Measurements from ENCODE around the gene KCNG2.

The KCNG2 gene

DNA sequence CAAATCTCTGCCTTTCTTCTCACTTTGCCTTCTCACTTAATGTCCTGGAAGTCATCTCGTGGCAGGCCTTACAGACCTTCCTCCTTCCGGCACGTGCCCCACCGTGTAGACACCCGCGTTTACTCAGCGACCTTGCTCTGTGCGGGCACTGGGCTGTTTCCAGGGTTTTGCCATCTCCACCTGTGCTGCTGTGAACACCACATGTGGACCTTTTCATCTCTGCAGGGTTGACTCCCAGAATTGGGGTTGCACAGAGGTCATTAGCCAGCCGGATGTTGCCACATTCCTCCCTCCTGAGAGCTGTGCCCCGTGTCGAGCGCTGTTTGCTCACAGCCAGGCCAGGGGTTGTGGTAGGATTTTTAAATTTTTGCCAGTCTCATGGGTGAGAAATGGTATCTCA lies 25.4 kb downstream of the KCNG2 start:
- no peak for DNase-seq

GRCh38 chr18:79825913-79826312 lies 28.2 kb downstream of the KCNG2 start:
- DNase-seq = no peak

- no peak for DNase-seq
Measured at GRCh38 chr18:79826966-79827365, 29.2 kb downstream of the KCNG2 start.

DNA sequence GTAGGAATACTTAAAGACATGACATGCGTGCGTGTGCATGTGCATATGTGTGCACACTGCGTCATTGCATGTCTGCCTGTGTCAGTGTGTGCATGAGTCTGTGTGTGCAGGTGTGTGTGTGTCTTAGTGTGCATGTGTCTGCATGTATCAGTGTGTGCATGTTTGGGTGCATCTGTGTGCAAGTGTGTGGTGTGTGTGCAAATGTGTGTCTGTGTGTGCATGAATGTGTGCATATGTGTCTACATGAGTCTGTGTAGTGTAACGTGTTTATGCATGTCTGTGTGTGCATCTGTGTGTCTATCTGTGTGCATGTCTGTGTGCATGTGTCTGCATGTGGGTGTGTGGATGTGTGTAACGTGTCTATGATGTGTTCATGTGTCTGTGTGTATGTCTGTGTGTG lies 30.5 kb downstream of the KCNG2 start:
- DNase-seq = no peak

DNA sequence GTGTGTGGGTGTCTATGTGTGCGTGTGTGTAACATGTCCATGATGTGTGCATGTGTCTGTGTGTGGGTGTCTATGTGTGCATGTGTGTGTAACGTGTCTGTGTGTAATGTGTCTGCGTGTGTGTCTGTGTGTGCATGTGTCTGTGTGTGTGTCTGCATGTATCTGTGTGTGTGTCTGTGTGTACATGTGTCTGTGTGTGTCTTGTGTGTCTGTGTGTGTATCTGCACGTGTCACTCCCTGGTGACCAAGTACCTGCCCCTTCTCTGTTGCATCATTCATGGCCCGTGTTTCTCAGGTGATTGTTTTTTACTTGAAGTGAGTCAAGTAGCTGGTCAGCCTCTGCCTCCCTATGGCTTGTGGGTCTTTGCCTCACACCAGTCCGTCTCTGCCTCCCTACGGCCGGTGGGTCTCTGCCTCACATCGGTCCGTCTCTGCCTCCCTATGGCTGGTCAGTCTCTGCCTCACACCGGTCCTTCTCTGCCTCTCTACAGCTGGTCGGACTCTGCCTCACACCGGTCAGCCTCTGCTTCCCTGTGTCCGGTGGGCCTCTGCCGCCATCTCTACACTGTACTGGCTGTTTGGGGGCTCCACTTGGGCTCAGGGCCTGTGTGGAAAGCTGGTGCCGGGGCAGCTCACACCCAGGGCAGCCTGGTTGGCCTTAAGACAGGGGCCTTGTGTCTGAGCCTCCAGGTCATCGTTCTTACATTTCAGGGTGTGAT lies 31.6 kb downstream of the KCNG2 start:
- no peak for DNase-seq

DNA sequence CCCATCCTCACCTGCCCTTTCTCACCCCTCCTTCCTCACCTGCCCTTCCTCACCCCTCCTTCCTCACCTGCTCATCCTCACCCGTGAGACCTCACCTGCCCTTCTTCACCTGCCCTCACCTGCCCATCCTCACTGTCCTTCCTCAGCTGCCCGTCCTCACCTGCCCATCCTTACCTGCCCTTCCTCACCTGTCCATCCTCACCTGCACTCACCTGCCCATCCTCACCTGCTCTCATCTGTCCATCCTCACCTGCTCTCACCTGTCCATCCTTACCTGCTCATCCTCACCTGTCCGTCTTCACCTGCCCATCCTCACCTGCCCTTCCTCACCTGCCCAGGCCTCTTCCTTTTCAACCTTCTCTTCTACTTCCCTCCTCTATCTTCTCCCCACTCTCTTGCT lies 34.4 kb downstream of the KCNG2 start:
- no peak for DNase-seq

DNA sequence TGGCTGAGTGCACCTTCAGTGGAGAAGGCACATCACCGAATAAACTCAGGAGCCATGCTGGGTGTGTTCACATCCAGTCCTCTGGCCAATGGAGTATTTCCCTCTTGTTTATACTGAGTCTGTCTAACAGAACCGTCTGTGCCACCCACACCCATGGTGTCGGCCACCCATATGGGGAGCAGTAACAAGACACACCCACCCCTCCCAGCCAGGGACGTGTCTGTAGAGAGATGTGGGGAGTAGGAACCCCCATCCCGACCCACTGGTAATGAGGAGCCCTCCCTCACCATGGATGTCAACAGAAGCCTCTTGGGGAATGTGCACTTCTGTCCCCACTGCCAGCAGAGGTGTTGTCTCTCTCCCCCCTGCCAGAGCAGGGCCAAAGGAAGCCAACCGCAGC lies 37.1 kb downstream of the KCNG2 start:
- no peak for DNase-seq

DNA sequence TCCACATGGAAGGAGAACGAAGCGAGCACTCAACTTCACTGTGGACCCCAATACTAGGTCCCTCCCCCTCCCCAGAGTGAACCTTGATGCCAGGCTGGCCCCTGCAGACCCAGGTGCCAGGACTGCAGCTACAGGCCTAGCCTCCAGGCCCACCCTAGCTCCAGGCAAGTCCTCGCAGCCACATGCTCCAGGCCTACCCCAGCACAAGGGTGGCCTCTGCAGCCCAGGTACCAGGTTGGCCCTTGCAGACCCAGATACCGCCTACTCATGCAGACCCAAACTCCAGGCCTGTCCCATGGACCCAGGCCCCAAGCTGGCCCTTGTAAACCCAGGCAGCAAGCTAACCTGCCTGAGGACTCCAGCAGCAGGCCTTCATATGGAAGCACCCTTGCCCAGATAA lies 44.2 kb downstream of the KCNG2 start:
- no peak for DNase-seq

DNA sequence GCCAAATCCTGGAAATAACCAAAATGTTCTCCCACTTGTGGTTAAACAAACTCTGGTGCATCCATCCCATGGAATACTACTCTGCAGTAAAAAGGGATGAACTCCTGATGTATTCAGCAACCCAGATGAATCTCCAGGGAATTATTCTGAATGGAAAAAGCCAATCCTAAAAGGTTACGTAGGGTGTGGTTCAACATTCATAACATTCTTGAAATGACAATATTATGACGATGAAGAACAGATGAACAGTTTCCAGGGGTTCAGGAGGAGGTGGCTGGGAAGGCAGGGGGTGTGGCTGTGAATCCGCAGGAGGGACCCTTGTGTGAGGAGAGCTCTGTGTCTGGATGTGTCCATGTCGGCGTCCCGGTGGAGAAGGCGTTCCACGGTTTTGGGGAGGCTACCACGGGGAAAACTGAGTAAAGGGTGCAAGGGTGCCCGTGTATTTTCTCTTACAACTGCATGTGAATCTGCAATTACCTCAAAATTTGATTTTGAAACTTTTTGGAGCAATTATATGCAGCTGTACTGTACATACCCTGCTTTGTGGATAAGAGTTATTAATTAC lies 47.3 kb downstream of the KCNG2 start:
- no peak for DNase-seq

DNA sequence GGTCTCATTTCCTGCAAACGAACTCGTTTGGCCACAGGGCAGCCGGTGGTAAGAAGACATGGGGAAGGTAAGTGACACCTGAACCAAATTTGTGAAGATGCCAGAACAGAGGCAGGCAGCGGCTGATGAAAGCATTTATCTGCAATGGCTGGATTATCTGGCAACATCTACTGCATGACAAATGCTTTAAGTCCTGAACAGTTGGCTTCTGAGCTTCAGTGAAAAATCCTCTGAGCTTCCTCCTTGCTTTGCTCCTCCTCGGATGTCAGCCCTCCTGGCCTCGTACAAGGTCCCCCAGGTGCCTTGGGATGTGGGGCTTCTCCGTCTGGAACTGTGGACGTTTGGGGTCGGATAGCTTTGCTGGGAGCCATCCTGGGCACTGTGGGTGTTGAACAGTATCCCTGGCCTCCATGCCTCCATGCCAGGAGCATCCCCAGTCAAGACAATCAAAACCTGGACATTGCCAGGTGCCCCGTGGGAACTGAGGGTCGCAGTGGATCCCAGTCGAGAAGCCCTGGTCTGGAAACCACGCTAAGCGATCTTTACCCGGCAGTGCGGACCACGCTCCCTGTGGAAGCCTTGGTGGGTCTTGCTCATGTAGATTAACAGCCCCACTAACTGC lies 49.3 kb downstream of the KCNG2 start:
- no peak for DNase-seq

DNA sequence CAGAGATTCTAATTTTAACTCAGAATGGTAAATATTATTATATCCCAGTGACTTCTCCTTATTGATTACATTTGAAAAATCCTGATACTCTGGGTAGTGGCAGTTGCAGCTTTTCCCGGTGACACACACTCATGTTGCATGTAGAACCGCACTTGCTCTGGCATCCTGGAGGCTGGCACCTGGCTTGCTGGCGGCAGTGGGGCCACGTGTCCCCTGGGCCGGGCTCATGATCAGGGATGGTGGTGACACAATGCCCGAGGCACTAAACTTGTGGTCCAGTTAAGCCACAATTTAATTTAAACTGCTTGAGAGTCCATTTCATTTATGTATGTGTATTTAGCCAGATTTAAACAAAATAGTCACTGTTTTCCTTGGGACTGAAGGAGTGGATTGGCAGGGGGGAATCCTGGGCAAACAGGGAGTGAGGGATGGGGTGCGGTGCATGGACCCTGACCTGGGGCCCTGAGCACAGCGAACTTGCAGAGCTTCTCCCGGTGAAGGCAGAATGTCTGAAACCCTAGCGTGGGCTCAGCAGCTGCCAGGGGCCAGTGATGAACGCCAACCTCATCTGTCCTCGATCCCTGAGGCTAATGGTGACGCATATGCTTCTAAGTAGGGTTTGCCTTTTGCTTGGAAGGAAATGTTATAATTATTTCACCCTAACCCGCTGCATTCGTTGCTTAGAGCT lies 50.0 kb downstream of the KCNG2 start:
- no peak for DNase-seq

- no peak for DNase-seq
Measured at GRCh38 chr18:79848294-79848578, 50.5 kb downstream of the KCNG2 start.

GRCh38 chr18:79848579-79849327 lies 51.0 kb downstream of the KCNG2 start:
- no peak for DNase-seq

- no peak for DNase-seq
Measured at GRCh38 chr18:79849328-79850207, 51.8 kb downstream of the KCNG2 start.

GRCh38 chr18:79850731-79851130 lies 53.0 kb downstream of the KCNG2 start:
- no peak for DNase-seq

DNA sequence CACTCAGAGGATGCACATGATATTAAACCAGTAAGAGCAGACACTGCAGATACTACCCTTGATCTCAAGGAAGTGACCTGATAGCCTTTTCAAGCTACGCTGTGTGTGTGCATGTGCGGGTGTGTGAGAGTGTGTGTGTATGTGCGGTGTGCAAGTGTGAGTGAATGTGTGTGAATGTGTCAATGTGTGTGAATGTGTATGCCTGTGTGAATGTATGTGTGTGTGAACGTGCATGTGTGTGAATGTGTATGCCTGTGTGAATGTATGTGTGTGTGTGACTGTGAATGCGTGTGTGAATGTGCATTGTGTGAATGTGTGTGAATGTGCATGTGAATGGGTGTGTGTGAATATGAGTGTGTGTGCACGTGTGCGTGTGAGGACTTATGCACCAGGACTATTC lies 53.8 kb downstream of the KCNG2 start:
- DNase-seq = no peak

- no peak for DNase-seq
Measured at GRCh38 chr18:79851950-79852349, 54.2 kb downstream of the KCNG2 start.

- no peak for DNase-seq
Measured at GRCh38 chr18:79852561-79853302, 55.0 kb downstream of the KCNG2 start.

DNA sequence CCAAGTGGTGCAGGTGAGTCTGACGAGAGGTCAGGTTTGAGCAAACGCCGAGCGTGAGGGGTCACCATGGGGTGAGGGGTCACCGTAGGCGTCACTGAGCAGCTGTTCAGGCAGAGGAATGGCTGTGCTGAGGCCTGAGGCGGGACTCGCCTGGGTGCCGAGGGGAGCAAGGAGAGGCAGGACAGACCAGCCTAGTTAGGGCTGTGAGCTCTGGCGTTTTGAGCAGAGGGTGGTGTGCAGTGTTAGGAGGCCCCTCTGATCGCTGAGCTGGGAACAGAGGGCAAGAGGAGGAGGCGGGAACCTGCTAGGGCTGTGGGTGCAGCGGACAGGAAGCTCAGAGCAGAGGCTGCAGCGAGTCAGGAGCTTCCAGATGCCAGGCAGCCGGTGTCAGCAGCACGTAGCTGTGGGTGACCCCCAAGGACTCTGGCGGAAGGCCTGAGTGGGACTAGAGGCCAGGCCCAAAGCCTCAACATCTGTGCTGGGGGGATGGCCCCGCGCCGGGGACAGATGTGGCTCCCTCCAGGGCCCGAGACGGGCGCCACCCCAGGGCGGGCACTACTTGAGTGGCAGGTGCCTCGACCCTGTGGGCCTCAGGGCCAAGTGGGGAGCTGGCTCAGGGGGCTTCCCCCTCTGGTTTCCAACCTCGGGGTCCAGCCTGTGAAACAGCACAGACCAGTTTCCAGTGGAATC lies 55.7 kb downstream of the KCNG2 start:
- DNase-seq = no peak

GRCh38 chr18:79853993-79854364 lies 56.2 kb downstream of the KCNG2 start:
- DNase-seq = no peak

All from activated CD4-positive, CD25-positive, alpha-beta regulatory T cell treated with anti-CD3 and anti-CD28 coated beads, Interleukin-2, amount 50 U/mL, for 72 hours (primary cell).